ENCODE data around the gene BNC2. TPM values are rescaled to one million over a fixed set of nuclear protein-coding genes. Genes with fewer than 3 reads are reported as not detected.

BNC2 gene
- total and polyA plus RNA-seq, 2 of the 13 experiments (the other 11 are each of a cell fraction or from before 2014, with no cell fraction given) = not detected

DNA sequence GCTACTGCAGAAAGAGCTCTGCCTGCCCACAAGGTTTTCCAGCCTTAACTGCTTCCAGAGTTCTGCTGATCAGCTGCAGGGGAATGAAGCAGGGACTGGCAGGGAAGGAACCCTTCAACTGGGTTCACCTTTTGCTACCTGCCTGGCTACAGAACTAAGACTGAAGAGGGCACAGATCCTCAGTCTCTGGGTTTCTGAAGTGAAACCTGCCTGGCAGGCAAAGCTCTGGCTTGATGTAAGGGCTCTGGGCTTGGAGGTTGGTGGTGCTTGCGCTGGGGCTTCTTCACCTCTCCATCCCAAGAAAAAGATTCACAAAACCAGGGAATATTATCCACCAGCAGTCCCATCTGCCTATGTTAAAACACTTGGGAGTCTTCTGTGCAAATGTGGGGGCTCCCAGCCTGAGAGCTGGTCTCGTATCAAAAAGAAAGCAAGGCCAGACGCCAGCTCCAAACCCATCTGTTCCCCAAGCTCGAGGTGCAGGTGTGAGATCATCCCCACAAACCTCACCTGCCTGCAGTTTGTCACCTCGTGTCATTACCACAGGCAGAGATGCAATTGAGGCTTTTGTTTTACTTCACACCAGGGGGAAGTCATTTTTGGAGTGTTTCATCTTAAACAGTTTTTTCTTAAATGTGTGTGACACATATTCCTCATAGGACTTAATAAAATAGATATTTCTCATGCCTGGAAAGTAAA lies 58.3 kb downstream of the BNC2 start (continued):
- TF ChIP-seq, protein P1, sequence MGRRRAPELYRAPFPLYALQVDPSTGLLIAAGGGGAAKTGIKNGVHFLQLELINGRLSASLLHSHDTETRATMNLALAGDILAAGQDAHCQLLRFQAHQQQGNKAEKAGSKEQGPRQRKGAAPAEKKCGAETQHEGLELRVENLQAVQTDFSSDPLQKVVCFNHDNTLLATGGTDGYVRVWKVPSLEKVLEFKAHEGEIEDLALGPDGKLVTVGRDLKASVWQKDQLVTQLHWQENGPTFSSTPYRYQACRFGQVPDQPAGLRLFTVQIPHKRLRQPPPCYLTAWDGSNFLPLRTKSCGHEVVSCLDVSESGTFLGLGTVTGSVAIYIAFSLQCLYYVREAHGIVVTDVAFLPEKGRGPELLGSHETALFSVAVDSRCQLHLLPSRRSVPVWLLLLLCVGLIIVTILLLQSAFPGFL (CRISPR knock-in tag; IDR thresholded peaks at IDR 0.05) = no peak
- TF ChIP-seq TBP (CRISPR knock-in tag; IDR thresholded peaks at IDR 0.05) = no peak
- TF ChIP-seq SIX4 (CRISPR knock-in tag; IDR thresholded peaks at IDR 0.05) = no peak

DNA sequence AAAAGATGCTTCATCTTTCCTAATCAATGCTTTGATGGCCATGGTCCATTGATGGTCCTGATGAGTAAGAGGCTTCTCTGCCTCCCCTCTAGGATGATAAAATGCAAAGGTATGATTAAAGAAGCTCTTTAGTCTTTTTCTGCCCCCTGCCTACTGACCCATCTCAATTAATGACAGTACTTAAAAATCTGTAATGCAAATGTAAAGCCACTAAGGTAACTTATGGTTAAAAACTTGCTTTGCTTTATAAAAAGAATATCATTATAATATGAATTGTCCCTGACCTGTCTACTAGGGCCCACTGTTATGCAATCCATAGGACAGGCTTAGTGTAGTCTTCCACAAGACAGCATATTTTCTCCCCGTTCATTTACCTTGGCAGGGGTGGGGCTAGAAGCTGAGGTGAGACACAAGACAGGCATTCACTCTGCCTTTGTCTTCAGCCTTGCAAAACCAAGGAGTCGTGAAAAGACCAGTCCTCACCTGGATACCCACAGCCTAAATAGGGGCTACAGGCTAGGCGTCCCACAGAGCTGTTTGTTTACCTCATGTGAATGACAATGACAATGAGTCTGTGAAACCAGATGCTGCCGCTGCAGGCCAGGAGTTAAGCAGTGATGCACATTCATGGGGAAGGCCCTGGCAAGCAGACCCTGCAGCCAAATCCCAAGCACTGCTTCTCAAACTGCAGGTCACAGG lies 60.4 kb downstream of the BNC2 start:
- no peak for FAIRE-seq
- TF ChIP-seq TCF7L2 (IDR thresholded peaks at IDR 0.05; ENCODE audit: low read depth, low read length) (no peak), ISL2 (CRISPR knock-in tag; IDR thresholded peaks at IDR 0.05) (no peak), PRPF4 (IDR thresholded peaks at IDR 0.05; ENCODE audit: low read depth, low read length, poor library complexity, severe bottlenecking) (no peak), ZNF556 (CRISPR knock-in tag; IDR thresholded peaks at IDR 0.05; ENCODE audit: borderline replicate concordance) (no peak), SYNCRIP (IDR thresholded peaks at IDR 0.05; ENCODE audit: insufficient read depth, low read depth, low read length) (no peak), ZNF430 (CRISPR knock-in tag; IDR thresholded peaks at IDR 0.05) (no peak)
- TF ChIP-seq, protein P2, sequence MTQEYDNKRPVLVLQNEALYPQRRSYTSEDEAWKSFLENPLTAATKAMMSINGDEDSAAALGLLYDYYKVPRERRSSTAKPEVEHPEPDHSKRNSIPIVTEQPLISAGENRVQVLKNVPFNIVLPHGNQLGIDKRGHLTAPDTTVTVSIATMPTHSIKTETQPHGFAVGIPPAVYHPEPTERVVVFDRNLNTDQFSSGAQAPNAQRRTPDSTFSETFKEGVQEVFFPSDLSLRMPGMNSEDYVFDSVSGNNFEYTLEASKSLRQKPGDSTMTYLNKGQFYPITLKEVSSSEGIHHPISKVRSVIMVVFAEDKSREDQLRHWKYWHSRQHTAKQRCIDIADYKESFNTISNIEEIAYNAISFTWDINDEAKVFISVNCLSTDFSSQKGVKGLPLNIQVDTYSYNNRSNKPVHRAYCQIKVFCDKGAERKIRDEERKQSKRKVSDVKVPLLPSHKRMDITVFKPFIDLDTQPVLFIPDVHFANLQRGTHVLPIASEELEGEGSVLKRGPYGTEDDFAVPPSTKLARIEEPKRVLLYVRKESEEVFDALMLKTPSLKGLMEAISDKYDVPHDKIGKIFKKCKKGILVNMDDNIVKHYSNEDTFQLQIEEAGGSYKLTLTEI (CRISPR knock-in tag; conservative IDR thresholded peaks at IDR 0.05) = no peak
- TF ChIP-seq, protein P3, sequence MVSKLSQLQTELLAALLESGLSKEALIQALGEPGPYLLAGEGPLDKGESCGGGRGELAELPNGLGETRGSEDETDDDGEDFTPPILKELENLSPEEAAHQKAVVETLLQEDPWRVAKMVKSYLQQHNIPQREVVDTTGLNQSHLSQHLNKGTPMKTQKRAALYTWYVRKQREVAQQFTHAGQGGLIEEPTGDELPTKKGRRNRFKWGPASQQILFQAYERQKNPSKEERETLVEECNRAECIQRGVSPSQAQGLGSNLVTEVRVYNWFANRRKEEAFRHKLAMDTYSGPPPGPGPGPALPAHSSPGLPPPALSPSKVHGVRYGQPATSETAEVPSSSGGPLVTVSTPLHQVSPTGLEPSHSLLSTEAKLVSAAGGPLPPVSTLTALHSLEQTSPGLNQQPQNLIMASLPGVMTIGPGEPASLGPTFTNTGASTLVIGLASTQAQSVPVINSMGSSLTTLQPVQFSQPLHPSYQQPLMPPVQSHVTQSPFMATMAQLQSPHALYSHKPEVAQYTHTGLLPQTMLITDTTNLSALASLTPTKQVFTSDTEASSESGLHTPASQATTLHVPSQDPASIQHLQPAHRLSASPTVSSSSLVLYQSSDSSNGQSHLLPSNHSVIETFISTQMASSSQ (IDR thresholded peaks at IDR 0.05; ENCODE audit: low read depth) = no peak
- TF ChIP-seq, protein P3 (CRISPR knock-in tag; IDR thresholded peaks at IDR 0.05; ENCODE audit: borderline replicate concordance) = no peak
- TF ChIP-seq, protein P4, sequence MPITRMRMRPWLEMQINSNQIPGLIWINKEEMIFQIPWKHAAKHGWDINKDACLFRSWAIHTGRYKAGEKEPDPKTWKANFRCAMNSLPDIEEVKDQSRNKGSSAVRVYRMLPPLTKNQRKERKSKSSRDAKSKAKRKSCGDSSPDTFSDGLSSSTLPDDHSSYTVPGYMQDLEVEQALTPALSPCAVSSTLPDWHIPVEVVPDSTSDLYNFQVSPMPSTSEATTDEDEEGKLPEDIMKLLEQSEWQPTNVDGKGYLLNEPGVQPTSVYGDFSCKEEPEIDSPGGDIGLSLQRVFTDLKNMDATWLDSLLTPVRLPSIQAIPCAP (CRISPR knock-in tag; IDR thresholded peaks at IDR 0.05; ENCODE audit: low read depth) = no peak

More for the DNA sequence above, 60.4 kb downstream of the BNC2 start:
- intact Hi-C loops (cut with micrococcal nuclease; ENCODE audit: unreplicated experiment) (no loop called here), in situ Hi-C loops (cut with HindIII; ENCODE audit: extremely low pct_ligation_motif_present, low pct_unique_long_range_greater_than_20kb) (no loop called here)
- no peak overlapping the region for H2AFZ ChIP-seq (ENCODE audit: low read length)
- CTCF ChIA-PET (ENCODE audit: low intra/inter-chr PET ratio, low total read pairs) = no interaction called here
- no peaks in the 10 kb centered on the region for H4K20me1 ChIP-seq (ENCODE audit: insufficient read depth, low read length)
- H3K4me3 ChIP-seq (replicated peaks in 1 of 3; ENCODE audit: insufficient read depth in 1 of 3, low read depth in 2 of 3, low read length in 3 of 3) = no peak overlapping the region
- H3K27ac ChIP-seq (ENCODE audit: extremely low read length, insufficient read depth, low read length) = no peak overlapping the region
- ATAC-seq = no peak
- BruUV-seq (replicated peaks) = no TSS peak
- no peak overlapping the region for H3K4me2 ChIP-seq (ENCODE audit: low read depth, low read length)
- no peaks in the 10 kb centered on the region for H3K36me3 ChIP-seq (replicated peaks in 1 of 2; ENCODE audit: control insufficient read depth in 1 of 2, insufficient read depth in 2 of 2, low read length in 2 of 2)
- DNase-seq (ENCODE audit: low spot score) = no peak
- POLR2A ChIA-PET = no interaction called here
- no peak overlapping the region for H3K9ac ChIP-seq (ENCODE audit: insufficient read depth, low read depth, low read length)
- WGBS (ENCODE audit: low lambda C conversion rate) = 0% methylated on average over 3 of the region's 4 CpGs
- H3K4me1 ChIP-seq (ENCODE audit: insufficient read depth, low read length) = no peaks in the 10 kb centered on the region
- H3K9me3 ChIP-seq (ENCODE audit: low read length) = no peaks in the 10 kb centered on the region
- no peaks in the 10 kb centered on the region for H3K27me3 ChIP-seq (ENCODE audit: control insufficient read depth in 1 of 2, insufficient read depth in 2 of 2, low read length in 2 of 2)
- H3K79me2 ChIP-seq (ENCODE audit: insufficient read depth, low read length) = no peaks in the 10 kb centered on the region
